GM19099 (cell line): ENCODE measurements around the gene C22orf15.

ENCODE experiments used
- POLR2A ChIP-seq: IDR thresholded peaks from 3 replicates; pipeline ENCODE4 v1.6.1; 2011; ENCODE audit warnings: low read depth; ENCODE audit not compliant: insufficient read length; ENCODE audit errors: extremely low read depth

Gene C22orf15

GRCh38 chr22:23762842-23763578, at the start of gene C22orf15:
Gene C22orf15 (plus strand): TSS chr22:23762990. CDS start chr22:23763307, 317 bp downstream.
- TF ChIP-seq POLR2A: no peak

- no peak for TF ChIP-seq POLR2A
Measured at GRCh38 chr22:23713696-23714595, 48.8 kb upstream of the C22orf15 start.

- no peak for TF ChIP-seq POLR2A
Measured at GRCh38 chr22:23714596-23715578, 47.9 kb upstream of the C22orf15 start.

- TF ChIP-seq POLR2A: no peak
Measured at GRCh38 chr22:23715806-23716375, 46.9 kb upstream of the C22orf15 start.

- peak; percentile 88 for TF ChIP-seq POLR2A
Measured at GRCh38 chr22:23716811-23717801, 45.7 kb upstream of the C22orf15 start.

- TF ChIP-seq POLR2A: no peak
Measured at GRCh38 chr22:23718371-23719165, 44.2 kb upstream of the C22orf15 start.

- TF ChIP-seq POLR2A: no peak
Measured at GRCh38 chr22:23720855-23721254, 41.9 kb upstream of the C22orf15 start.

GRCh38 chr22:23722160-23722559, 40.6 kb upstream of the C22orf15 start:
- TF ChIP-seq POLR2A: no peak

- no peak for TF ChIP-seq POLR2A
Measured at GRCh38 chr22:23722724-23723123, 40.1 kb upstream of the C22orf15 start.

- TF ChIP-seq POLR2A: no peak
Measured at GRCh38 chr22:23737696-23738095, 25.1 kb upstream of the C22orf15 start.

GRCh38 chr22:23742505-23743264, 20.1 kb upstream of the C22orf15 start:
- no peak for TF ChIP-seq POLR2A

GRCh38 chr22:23743303-23743705, 19.5 kb upstream of the C22orf15 start:
- no peak for TF ChIP-seq POLR2A
